MM.1S (cell line): ENCODE data around the gene PSKH1.

Source experiments
- EZH2phosphoT487 ChIP-seq: fragments of 300-600 bp; sonication (generic); IDR thresholded peaks from 2 replicates; pipeline ENCODE4 v1.6.1; 2018; ENCODE audit warnings: antibody characterized with exemption, low read length
- TF ChIP-seq, protein P1 (sequence below): fragments of 300-600 bp; sonication (generic); IDR thresholded peaks from 2 replicates; pipeline ENCODE4 v1.5.1; 2016; ENCODE audit warnings: antibody characterized with exemption, low read length, mixed read lengths

DNA sequence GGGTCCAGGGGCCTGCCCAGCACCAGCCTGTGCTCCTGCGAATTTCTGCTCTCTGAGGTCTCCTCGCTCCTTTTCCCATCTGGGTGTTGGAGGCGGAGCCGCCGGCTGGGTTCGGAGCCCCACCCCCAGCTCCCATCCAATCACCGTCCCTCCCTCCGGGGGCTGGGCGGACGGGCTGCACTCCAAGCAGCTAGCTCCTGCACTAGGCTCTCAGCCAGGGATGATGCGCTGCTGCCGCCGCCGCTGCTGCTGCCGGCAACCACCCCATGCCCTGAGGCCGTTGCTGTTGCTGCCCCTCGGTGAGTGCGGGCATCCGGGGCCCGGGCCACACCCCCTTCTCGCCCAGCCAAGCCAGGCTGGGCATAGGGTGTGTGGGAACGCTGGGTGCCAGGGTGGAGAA is 8.4 kb upstream of the PSKH1 start, which contains the start of gene NRN1L:
- TF ChIP-seq, protein P1, sequence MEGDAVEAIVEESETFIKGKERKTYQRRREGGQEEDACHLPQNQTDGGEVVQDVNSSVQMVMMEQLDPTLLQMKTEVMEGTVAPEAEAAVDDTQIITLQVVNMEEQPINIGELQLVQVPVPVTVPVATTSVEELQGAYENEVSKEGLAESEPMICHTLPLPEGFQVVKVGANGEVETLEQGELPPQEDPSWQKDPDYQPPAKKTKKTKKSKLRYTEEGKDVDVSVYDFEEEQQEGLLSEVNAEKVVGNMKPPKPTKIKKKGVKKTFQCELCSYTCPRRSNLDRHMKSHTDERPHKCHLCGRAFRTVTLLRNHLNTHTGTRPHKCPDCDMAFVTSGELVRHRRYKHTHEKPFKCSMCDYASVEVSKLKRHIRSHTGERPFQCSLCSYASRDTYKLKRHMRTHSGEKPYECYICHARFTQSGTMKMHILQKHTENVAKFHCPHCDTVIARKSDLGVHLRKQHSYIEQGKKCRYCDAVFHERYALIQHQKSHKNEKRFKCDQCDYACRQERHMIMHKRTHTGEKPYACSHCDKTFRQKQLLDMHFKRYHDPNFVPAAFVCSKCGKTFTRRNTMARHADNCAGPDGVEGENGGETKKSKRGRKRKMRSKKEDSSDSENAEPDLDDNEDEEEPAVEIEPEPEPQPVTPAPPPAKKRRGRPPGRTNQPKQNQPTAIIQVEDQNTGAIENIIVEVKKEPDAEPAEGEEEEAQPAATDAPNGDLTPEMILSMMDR: no peak
- no peak for TF ChIP-seq EZH2phosphoT487
